Lung (tissue), 12 donors: ENCODE measurements around the gene TRIM56. TPM values are rescaled to one million over a fixed set of nuclear protein-coding genes. Genes with fewer than 3 reads are reported as not detected.
"Not testable (repeated sequence)": the region's sequence is repeated elsewhere in the genome, so short reads cannot be mapped to it uniquely, and the experiment has no call there.

Experiments used
- ATAC-seq: fragments of 200-7000 bp; cut with Tn5 transposase; one replicate; pipeline ENCODE4 v1.9.1; 2020; ENCODE audit warnings: moderate number of reproducible peaks; ENCODE audit not compliant: insufficient read depth, low FRiP score
- DNase-seq, 3 donors: peaks; one replicate each; pipeline ENCODE4 v3.0.0-alpha.2; 2013 to 2017
- H3K27ac ChIP-seq, 2 donors: one replicate each; pipeline ENCODE4 v1.5.1; 2013; ENCODE audit warnings: mild to moderate bottlenecking in 2 of 2, moderate library complexity in 2 of 2, control low read depth in 1 of 2, inconsistent platforms in 1 of 2, low read depth in 1 of 2, low read length in 1 of 2
- H3K27me3 ChIP-seq, 3 donors: one replicate each; pipeline ENCODE4 v1.5.1; 2013; ENCODE audit warnings: low read length in 2 of 3; ENCODE audit not compliant: control insufficient read depth in 3 of 3, insufficient read depth in 3 of 3
- H3K36me3 ChIP-seq, 4 donors: one replicate each; pipeline ENCODE4 v1.5.1; 2013; ENCODE audit warnings: low read length in 4 of 4, mild to moderate bottlenecking in 1 of 4, moderate library complexity in 1 of 4; ENCODE audit not compliant: control insufficient read depth in 4 of 4, insufficient read depth in 4 of 4
- H3K4me1 ChIP-seq, 5 donors: one replicate each; pipeline ENCODE4 v1.5.1; 2013; ENCODE audit warnings: low read length in 5 of 5, mild to moderate bottlenecking in 2 of 5, moderate library complexity in 1 of 5; ENCODE audit not compliant: control insufficient read depth in 5 of 5, insufficient read depth in 5 of 5
- H3K4me3 ChIP-seq: one replicate; pipeline ENCODE4 v1.5.1; 2013; ENCODE audit warnings: mild to moderate bottlenecking, control low read depth, moderate library complexity
- H3K9ac ChIP-seq, 2 donors: one replicate each; pipeline ENCODE4 v1.5.1; 2013; ENCODE audit warnings: low read length in 2 of 2, control low read depth in 1 of 2; ENCODE audit not compliant: insufficient read depth in 1 of 2
- H3K9me3 ChIP-seq, 4 donors: one replicate each; pipeline ENCODE4 v1.5.1; 2013; ENCODE audit warnings: low read length in 3 of 4, mild to moderate bottlenecking in 1 of 4, moderate library complexity in 1 of 4; ENCODE audit not compliant: control insufficient read depth in 4 of 4, insufficient read depth in 3 of 4
- WGBS, 2 donors: extraction: QIAGEN DNeasy Blood & Tissue Kit; methylation state at CpG; one replicate each; pipeline ENCODE4 v1.1.7; 2013; 5-methylcytosine and 5-hydroxymethylcytosine counted together
- polyA plus RNA-seq, 2 donors: library from polyadenylated mRNA; stranded (reverse); fragments of 200-250 nt; gene quantifications; one replicate each; pipeline ENCODE4 v1.2.1, GENCODE V29; 2013
- total RNA-seq, 2 donors: library from RNA; depleted of rRNA in 1 of 2; stranded (reverse); fragments of >200 nt in 1 of 2; gene quantifications; one replicate each; pipeline ENCODE4 v1.2.1, GENCODE V29; 2014 to 2021
- TF ChIP-seq, protein P1 (sequence below): IDR thresholded peaks from 2 replicates; pipeline ENCODE4 v1.5.1; 2012; ENCODE audit warnings: mild to moderate bottlenecking; ENCODE audit errors: control extremely low read depth, extremely low read depth
- donor health status: control.
- donor health status: control.
- donor health status: Bipolar disorder and iron deficiency.
- donor health status: healthy.
- donor health status: DM: yes; HTN: yes; CAD: no.

TRIM56 gene
- total and polyA plus RNA-seq, 4 donors = 14.4 to 56.6 (median 24.1) TPM

DNA sequence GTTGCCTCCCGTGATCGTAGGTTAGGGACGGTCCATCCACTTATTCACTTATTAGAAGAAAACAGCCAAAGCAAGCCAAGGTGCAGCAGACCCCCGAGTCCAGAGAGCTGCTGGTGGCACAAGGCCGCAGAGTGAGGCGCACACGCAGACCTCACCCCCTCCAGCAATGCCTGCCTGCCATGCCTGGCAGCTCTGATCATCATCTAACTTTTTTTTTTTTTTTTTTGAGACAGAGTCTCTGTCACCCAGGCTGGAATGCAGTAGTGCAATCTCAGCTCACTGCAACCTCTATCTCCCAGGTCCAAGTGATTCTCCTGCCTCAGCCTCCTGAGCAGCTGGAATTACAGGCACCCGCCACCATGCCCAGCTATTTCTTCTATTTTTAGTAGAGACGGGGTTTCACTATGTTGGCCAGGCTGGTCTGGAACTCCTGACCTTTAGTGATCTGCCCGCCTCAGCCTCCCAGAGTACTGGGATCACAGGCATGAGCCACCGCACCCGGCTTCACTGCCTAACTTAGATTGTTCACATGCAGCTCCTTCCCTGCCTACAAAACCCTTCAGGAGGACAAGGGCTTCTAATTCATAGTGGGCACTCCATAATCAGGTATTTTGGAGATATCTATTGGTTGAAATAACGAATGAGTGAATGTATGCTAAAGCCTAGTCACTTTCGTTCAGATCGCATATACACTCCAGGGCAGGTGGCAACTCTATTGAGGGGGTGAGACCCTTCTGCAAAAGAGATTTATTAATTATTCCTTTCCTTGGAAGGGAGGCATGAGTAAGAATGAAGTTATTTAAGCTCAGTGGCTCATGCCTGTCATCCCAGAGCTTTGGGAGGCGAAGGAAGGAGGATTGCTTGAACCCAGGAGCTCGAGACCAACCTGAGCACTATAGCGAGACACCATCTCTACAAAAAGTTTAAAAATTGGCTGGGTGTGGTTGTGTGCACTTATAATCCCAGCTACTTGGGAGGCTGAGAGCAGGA is 15.9 kb downstream of the TRIM56 start:
- no peak overlapping the region for H3K4me3 ChIP-seq
- no peak overlapping the region for H3K9ac ChIP-seq
- no peak for DNase-seq
- no peaks in the 10 kb centered on the region for H3K27me3 ChIP-seq
- no peak for ATAC-seq
- H3K4me1 ChIP-seq = peaks cover 0 to 10% (median 6%) of the 10 kb centered on the region in 5 donors
- TF ChIP-seq, protein P1, sequence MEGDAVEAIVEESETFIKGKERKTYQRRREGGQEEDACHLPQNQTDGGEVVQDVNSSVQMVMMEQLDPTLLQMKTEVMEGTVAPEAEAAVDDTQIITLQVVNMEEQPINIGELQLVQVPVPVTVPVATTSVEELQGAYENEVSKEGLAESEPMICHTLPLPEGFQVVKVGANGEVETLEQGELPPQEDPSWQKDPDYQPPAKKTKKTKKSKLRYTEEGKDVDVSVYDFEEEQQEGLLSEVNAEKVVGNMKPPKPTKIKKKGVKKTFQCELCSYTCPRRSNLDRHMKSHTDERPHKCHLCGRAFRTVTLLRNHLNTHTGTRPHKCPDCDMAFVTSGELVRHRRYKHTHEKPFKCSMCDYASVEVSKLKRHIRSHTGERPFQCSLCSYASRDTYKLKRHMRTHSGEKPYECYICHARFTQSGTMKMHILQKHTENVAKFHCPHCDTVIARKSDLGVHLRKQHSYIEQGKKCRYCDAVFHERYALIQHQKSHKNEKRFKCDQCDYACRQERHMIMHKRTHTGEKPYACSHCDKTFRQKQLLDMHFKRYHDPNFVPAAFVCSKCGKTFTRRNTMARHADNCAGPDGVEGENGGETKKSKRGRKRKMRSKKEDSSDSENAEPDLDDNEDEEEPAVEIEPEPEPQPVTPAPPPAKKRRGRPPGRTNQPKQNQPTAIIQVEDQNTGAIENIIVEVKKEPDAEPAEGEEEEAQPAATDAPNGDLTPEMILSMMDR = no peak
- WGBS, 2 donors = 91 to 92% methylated on average over 18 of the region's 18 CpGs
- H3K9me3 ChIP-seq = no peaks in the 10 kb centered on the region
- H3K36me3 ChIP-seq = no peaks in the 10 kb centered on the region
- H3K27ac ChIP-seq = peak overlapping the region; percentile 79 to 82

DNA sequence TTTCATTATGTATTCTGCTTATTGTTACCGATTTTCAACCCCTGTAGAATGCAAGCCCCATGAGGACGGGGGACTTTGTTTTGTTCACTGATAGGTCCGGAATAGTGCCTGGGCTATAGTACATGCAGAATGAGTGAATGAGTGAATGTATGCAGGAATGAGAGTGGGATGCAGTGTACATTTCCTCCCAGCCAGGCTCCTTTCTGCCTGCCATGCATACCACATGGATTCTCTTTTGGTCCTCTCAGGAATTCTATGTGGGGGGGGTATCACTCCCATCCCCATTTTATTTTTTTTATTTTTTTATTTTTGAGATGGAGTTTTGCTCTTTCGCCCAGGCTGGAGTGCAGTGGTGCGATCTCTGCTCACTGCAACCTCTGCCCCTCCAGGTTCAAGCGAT is 16.7 kb downstream of the TRIM56 start:
- H3K27ac ChIP-seq = no peak overlapping the region
- no peak overlapping the region for H3K4me3 ChIP-seq
- no peak for DNase-seq
- no peak for ATAC-seq
- no peaks in the 10 kb centered on the region for H3K9me3 ChIP-seq
- H3K4me1 ChIP-seq = peaks cover 0 to 10% (median 6%) of the 10 kb centered on the region in 5 donors
- WGBS, 2 donors = 91 to 95% methylated on average over 6 of the region's 6 CpGs
- H3K36me3 ChIP-seq = no peaks in the 10 kb centered on the region
- H3K27me3 ChIP-seq = no peaks in the 10 kb centered on the region
- no peak overlapping the region for H3K9ac ChIP-seq
- TF ChIP-seq, protein P1 = no peak

DNA sequence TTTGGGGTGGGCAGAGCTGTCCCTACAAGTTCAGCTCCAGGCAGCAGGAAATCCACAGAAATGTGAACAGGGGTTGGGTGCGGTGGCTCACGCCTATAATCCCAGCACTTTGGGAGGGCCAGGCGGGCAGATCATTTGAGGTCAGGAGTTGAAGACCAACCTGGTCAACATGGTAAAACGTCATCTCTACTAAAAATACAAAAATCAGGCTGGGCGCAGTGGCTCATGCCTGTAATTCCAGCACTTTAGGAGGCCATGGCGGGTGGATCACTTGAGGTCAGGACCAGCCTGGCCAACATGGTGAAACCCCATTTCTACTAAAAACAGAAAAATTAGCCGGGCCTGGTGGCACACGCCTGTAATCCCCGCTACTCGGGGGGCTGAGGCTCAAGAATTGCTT is 18.4 kb downstream of the TRIM56 start:
- H3K9ac ChIP-seq, H3K9me3 ChIP-seq, H3K36me3 ChIP-seq, H3K27me3 ChIP-seq, H3K27ac ChIP-seq, H3K4me3 ChIP-seq, ATAC-seq, DNase-seq: not testable (repeated sequence)
- H3K4me1 ChIP-seq = peaks cover 0 to 11% (median 6%) of the 10 kb centered on the region in 5 donors
- WGBS, 2 donors = 92% methylated on average over 10 of the region's 10 CpGs

DNA sequence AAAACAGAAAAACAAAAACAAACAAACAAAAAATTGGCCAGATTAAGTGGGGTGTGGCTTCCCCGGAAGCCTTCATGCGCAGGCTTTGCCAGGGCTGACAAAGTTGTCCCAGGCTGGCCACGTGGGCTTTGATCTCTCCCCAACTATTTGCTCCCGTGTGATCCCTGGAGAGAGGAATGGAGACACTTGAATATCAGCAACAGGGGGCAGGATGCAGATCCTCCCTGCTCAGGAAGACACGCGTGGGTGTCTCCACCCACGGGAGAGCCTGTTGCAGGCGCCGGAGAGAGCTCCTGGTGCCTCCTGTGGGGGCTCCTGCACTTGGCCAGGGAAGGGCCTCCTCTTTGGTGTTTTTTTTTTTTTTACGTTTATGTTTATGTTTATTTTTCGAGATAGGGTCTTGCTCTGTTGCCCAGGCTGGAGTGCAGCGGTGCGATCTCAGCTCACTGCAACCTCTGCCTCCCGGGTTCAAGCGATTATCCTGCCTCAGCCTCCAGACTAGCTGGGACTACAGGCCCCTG is 19.0 kb downstream of the TRIM56 start:
- WGBS, 2 donors = 58 to 75% methylated on average over 15 of the region's 15 CpGs
- Histone ChIP-seq H3K27me3 (no peaks in the 10 kb centered on the region), H3K9me3 (no peaks in the 10 kb centered on the region), H3K9ac (no peak overlapping the region), H3K4me3 (no peak overlapping the region), H3K27ac (no peak overlapping the region), H3K4me1 (peaks cover 0 to 15% (median 4%) of the 10 kb centered on the region in 5 donors), H3K36me3 (no peaks in the 10 kb centered on the region)
- no peak for ATAC-seq
- TF ChIP-seq, protein P1 = no peak
- no peak for DNase-seq
